GM10266 (cell line): ENCODE data around the gene GRIA4.

Source experiments
- DNase-seq: peaks from one replicate; pipeline ENCODE4 v3.0.0; 2012; ENCODE audit errors: extremely low spot score
- CTCF ChIP-seq: IDR thresholded peaks from 2 replicates; pipeline ENCODE4 v1.5.1; 2012; ENCODE audit warnings: mild to moderate bottlenecking, low read depth; ENCODE audit not compliant: control insufficient read depth, insufficient read depth; ENCODE audit errors: missing control alignments

The GRIA4 gene

GRCh38 chr11:105611572-105612441 is 1.9 kb downstream of the GRIA4 start:
- no peak for TF ChIP-seq CTCF
- DNase-seq, result no peak

GRCh38 chr11:105612771-105613170 is 2.9 kb downstream of the GRIA4 start:
- no peak for TF ChIP-seq CTCF
- no peak for DNase-seq

- no peak for TF ChIP-seq CTCF
- no peak for DNase-seq
Measured at GRCh38 chr11:105613183-105613582, 3.3 kb downstream of the GRIA4 start.

- DNase-seq, result no peak
- TF ChIP-seq CTCF, result no peak
Measured at GRCh38 chr11:105618343-105618955, 8.6 kb downstream of the GRIA4 start.

- TF ChIP-seq CTCF, result no peak
- DNase-seq, result no peak
Measured at GRCh38 chr11:105619556-105619955, 9.7 kb downstream of the GRIA4 start.

- TF ChIP-seq CTCF, result no peak
- DNase-seq, result no peak
Measured at GRCh38 chr11:105622016-105622415, 12.1 kb downstream of the GRIA4 start.

- no peak for DNase-seq
- TF ChIP-seq CTCF, result no peak
Measured at GRCh38 chr11:105632316-105632715, 22.4 kb downstream of the GRIA4 start.
